Left renal pelvis (tissue), 4 donors: ENCODE results near the gene LCOR. TPM values are rescaled to one million over a fixed set of nuclear protein-coding genes. Genes with fewer than 3 reads are reported as not detected.

Experiments
- DNase-seq, 4 donors: peaks; one replicate each; pipeline ENCODE4 v3.0.0-alpha.2; 2013; ENCODE audit warnings: low read depth in 4 of 4, low spot score in 3 of 4
- polyA plus RNA-seq, 4 donors: library from polyadenylated mRNA; unstranded; fragments of 120-200 nt; gene quantifications; one replicate each; pipeline ENCODE4 v1.2.1, GENCODE V29; 2013; ENCODE audit not compliant: insufficient read length in 4 of 4

The LCOR gene
- polyA plus RNA-seq, 4 donors, result 13.3 to 30.6 (median 29.9) TPM

- no peak for DNase-seq
Measured at GRCh38 chr10:96878057-96878456, 46.0 kb downstream of the LCOR start.

GRCh38 chr10:96880575-96880974 is 48.5 kb downstream of the LCOR start:
- DNase-seq, result no peak

- DNase-seq, result no peak
Measured at GRCh38 chr10:96889415-96890171, 57.5 kb downstream of the LCOR start.

GRCh38 chr10:96890172-96890513 is 58.0 kb downstream of the LCOR start:
- no peak for DNase-seq

- no peak for DNase-seq
Measured at GRCh38 chr10:96890580-96890979, 58.5 kb downstream of the LCOR start.

GRCh38 chr10:96891840-96892239 is 59.7 kb downstream of the LCOR start:
- DNase-seq, result no peak

GRCh38 chr10:96895662-96896424 is 63.7 kb downstream of the LCOR start:
- DNase-seq, result no peak

GRCh38 chr10:96896884-96897589 is 64.9 kb downstream of the LCOR start:
- no peak for DNase-seq

GRCh38 chr10:96902117-96902516 is 70.0 kb downstream of the LCOR start:
- no peak for DNase-seq

- no peak for DNase-seq
Measured at GRCh38 chr10:96902731-96903358, 70.7 kb downstream of the LCOR start.

- DNase-seq, result no peak
Measured at GRCh38 chr10:96904648-96905047, 72.5 kb downstream of the LCOR start.

GRCh38 chr10:96906864-96907263 is 74.8 kb downstream of the LCOR start:
- DNase-seq, result no peak

- DNase-seq, result peak in 1 of 4 donors; percentile 2
Measured at GRCh38 chr10:96910488-96911395, 78.6 kb downstream of the LCOR start.

- DNase-seq, result no peak
Measured at GRCh38 chr10:96912405-96912804, 80.3 kb downstream of the LCOR start.

- DNase-seq, result no peak
Measured at GRCh38 chr10:96913906-96914305, 81.8 kb downstream of the LCOR start.

- DNase-seq, result no peak
Measured at GRCh38 chr10:96917628-96918027, 85.5 kb downstream of the LCOR start.

- DNase-seq, result no peak
Measured at GRCh38 chr10:96918214-96919002, 86.3 kb downstream of the LCOR start.

- DNase-seq, result no peak
Measured at GRCh38 chr10:96919785-96920430, 87.8 kb downstream of the LCOR start.

GRCh38 chr10:96921655-96922054 is 89.6 kb downstream of the LCOR start:
- no peak for DNase-seq
